HepG2 (cell line): ENCODE data around the gene DYNC1LI2. TPM values are rescaled to one million over a fixed set of nuclear protein-coding genes. Genes with fewer than 3 reads are reported as not detected.

Experiments used
- ATAC-seq: fragments of 200-7000 bp; cut with Tn5 transposase; 3 replicates; pipeline ENCODE4 v1.9.1; 2020; ENCODE audit warnings: mild to moderate bottlenecking, moderate library complexity
- BruUV-seq: library from RNA; stranded (reverse); fragments of 400-500 nt; replicated peaks from 2 replicates; lab custom pipeline; 2021; lab: Mats Ljungman, UMichigan
- CTCF ChIA-PET: fragments of 300-600 bp; formaldehyde crosslinking; extraction: SDS; loops from one replicate; lab custom pipeline; 2021; ENCODE audit warnings: low total read pairs, inconsistent platforms, low intra/inter-chr PET ratio; lab: Yijun Ruan, JAX
- POLR2A ChIA-PET: fragments of 350-600 bp; sonication (Branson Sonifier 250); formaldehyde crosslinking; loops from one replicate; lab custom pipeline; 2020; ENCODE audit warnings: antibody characterized with exemption, inconsistent platforms; lab: Yijun Ruan, JAX
- DNase-seq: peaks from one replicate; pipeline ENCODE4 v3.0.0-alpha.2; 2015; ENCODE audit warnings: low spot score
- FAIRE-seq: peaks from 3 replicates; lab custom pipeline; 2011; peaks lifted over from hg19 to GRCh38; lab: Jason Lieb, UNC
- H2AFZ ChIP-seq: one replicate; pipeline ENCODE4 v1.6.1; 2011; ENCODE audit warnings: low read length, inconsistent platforms
- H3K27ac ChIP-seq: fragments of 300-600 bp; 3 replicates; pipeline ENCODE4 v1.8.0; 2011; ENCODE audit warnings: mixed run types, mild to moderate bottlenecking, mixed read lengths, low read length, inconsistent platforms; ENCODE audit not compliant: insufficient read depth; ENCODE audit errors: extremely low read length
- H3K27me3 ChIP-seq, 2 experiments: fragments of 200-600 bp in 1 of 2; 2 replicates in 1 of 2; 3 replicates in 1 of 2; pipeline versions ENCODE4 v1.6.0 to v1.8.0; 2011; ENCODE audit warnings: low read length in 2 of 2, mild to moderate bottlenecking in 2 of 2, moderate library complexity in 2 of 2, inconsistent platforms in 1 of 2; ENCODE audit not compliant: insufficient read depth in 2 of 2, control insufficient read depth in 1 of 2
- H3K36me3 ChIP-seq, 2 experiments: fragments of 200-600 bp in 1 of 2; replicated peaks in 1 of 2; 2 replicates in 1 of 2; 3 replicates in 1 of 2; pipeline versions ENCODE4 v1.5.1 to v1.8.0; 2011; ENCODE audit warnings: low read length in 2 of 2, inconsistent platforms in 1 of 2; ENCODE audit not compliant: insufficient read depth in 2 of 2, control insufficient read depth in 1 of 2
- H3K4me1 ChIP-seq: 2 replicates; pipeline ENCODE4 v1.5.1; 2012; ENCODE audit warnings: low read length, inconsistent platforms; ENCODE audit not compliant: insufficient read depth
- H3K4me2 ChIP-seq: 2 replicates; pipeline ENCODE4 v1.6.0; 2011; ENCODE audit warnings: low read depth, low read length, inconsistent platforms
- H3K4me3 ChIP-seq, 3 experiments: fragments of 200-600 bp in 1 of 3; sonication (generic), shearing (Covaris generic) in 1 of 3; replicated peaks in 1 of 3; 2 replicates each; pipeline ENCODE4 v1.5.1; 2011 to 2016; ENCODE audit warnings: low read length in 3 of 3, inconsistent platforms in 2 of 3, low read depth in 2 of 3, mild to moderate bottlenecking in 2 of 3, control low read depth in 1 of 3, mixed read lengths in 1 of 3; ENCODE audit not compliant: insufficient read depth in 1 of 3
- H3K79me2 ChIP-seq: one replicate; pipeline ENCODE4 v1.6.1; 2011; ENCODE audit warnings: low read length, inconsistent platforms; ENCODE audit not compliant: insufficient read depth
- H3K9ac ChIP-seq: 2 replicates; pipeline ENCODE4 v1.6.0; 2011; ENCODE audit warnings: mild to moderate bottlenecking, low read depth, low read length, inconsistent platforms; ENCODE audit not compliant: insufficient read depth
- H3K9me3 ChIP-seq: 2 replicates; pipeline ENCODE4 v1.5.1; 2012; ENCODE audit warnings: mild to moderate bottlenecking, low read length
- H4K20me1 ChIP-seq: 2 replicates; pipeline ENCODE4 v1.6.0; 2011; ENCODE audit warnings: inconsistent platforms, mild to moderate bottlenecking, low read length, moderate library complexity; ENCODE audit not compliant: insufficient read depth
- ATF7 ChIP-seq, 2 experiments: fragments of 450-650 bp in 1 of 2; sonication (generic) in 1 of 2; formaldehyde crosslinking in 1 of 2; IDR thresholded peaks; 2 replicates each; pipeline versions ENCODE4 v1.4.0 to v1.6.1; 2016 to 2020; ENCODE audit warnings: antibody characterized with exemption in 1 of 2, mild to moderate bottlenecking in 1 of 2, missing genetic modification reagents in 1 of 2
- FIP1L1 ChIP-seq: fragments of 200-400 bp; formaldehyde crosslinking; IDR thresholded peaks from 2 replicates; pipeline ENCODE4 v1.6.1; 2018; ENCODE audit warnings: low read depth, mild to moderate bottlenecking, low read length, moderate library complexity, borderline replicate concordance; ENCODE audit not compliant: insufficient read depth
- HNF1B ChIP-seq: sonication (generic); formaldehyde crosslinking; IDR thresholded peaks from 2 replicates; pipeline ENCODE4 v1.5.1; 2020; ENCODE audit warnings: mild to moderate bottlenecking, moderate library complexity, missing genetic modification reagents
- NCOA1 ChIP-seq: sonication (generic); formaldehyde crosslinking; IDR thresholded peaks from 2 replicates; pipeline ENCODE4 v1.9.0; 2021; ENCODE audit warnings: missing genetic modification reagents
- NFATC3 ChIP-seq: sonication (generic); formaldehyde crosslinking; IDR thresholded peaks from 2 replicates; pipeline ENCODE4 v1.5.1; 2020; ENCODE audit warnings: mild to moderate bottlenecking, missing genetic modification reagents
- RBAK ChIP-seq: sonication (generic); formaldehyde crosslinking; IDR thresholded peaks from 2 replicates; pipeline ENCODE4 v1.5.1; 2020; ENCODE audit warnings: mild to moderate bottlenecking, missing genetic modification reagents
- RFX3 ChIP-seq: IDR thresholded peaks from 2 replicates; pipeline ENCODE4 v1.6.1; 2016; ENCODE audit warnings: missing biosample characterization, missing genetic modification reagents
- SP2 ChIP-seq: sonication (generic); formaldehyde crosslinking; IDR thresholded peaks from 2 replicates; pipeline ENCODE4 v1.5.1; 2020; ENCODE audit warnings: mild to moderate bottlenecking, missing genetic modification reagents
- SRF ChIP-seq: IDR thresholded peaks from 2 replicates; pipeline ENCODE4 v1.6.1; 2011; ENCODE audit warnings: mild to moderate bottlenecking, low read depth, low read length, moderate library complexity
- STAG1 ChIP-seq: sonication (generic); formaldehyde crosslinking; IDR thresholded peaks from 2 replicates; pipeline ENCODE4 v1.4.0; 2020; ENCODE audit warnings: missing genetic modification reagents
- TCF12 ChIP-seq, 2 experiments: fragments of 450-650 bp in 1 of 2; sonication (generic) in 1 of 2; formaldehyde crosslinking in 1 of 2; IDR thresholded peaks; 2 replicates each; pipeline versions ENCODE4 v1.6.1 to v1.8.0; 2017 to 2022; ENCODE audit warnings: antibody characterized with exemption in 1 of 2, mild to moderate bottlenecking in 1 of 2, missing genetic modification reagents in 1 of 2, moderate library complexity in 1 of 2
- TRIM24 ChIP-seq: sonication (generic); formaldehyde crosslinking; IDR thresholded peaks from 2 replicates; pipeline ENCODE4 v1.8.0; 2022; ENCODE audit warnings: mild to moderate bottlenecking, missing genetic modification reagents
- ZBTB14 ChIP-seq: sonication (generic); formaldehyde crosslinking; IDR thresholded peaks from 2 replicates; pipeline ENCODE4 v1.4.0; 2020; ENCODE audit warnings: missing genetic modification reagents
- ZNF451 ChIP-seq: sonication (generic); formaldehyde crosslinking; IDR thresholded peaks from 2 replicates; pipeline ENCODE4 v1.5.0; 2020; ENCODE audit warnings: mild to moderate bottlenecking, missing genetic modification reagents
- ZNF484 ChIP-seq: sonication (generic); formaldehyde crosslinking; IDR thresholded peaks from 2 replicates; pipeline ENCODE4 v1.5.1; 2020; ENCODE audit warnings: mild to moderate bottlenecking, low read depth, missing genetic modification reagents, borderline replicate concordance
- ZNF788 ChIP-seq: sonication (generic); formaldehyde crosslinking; IDR thresholded peaks from 2 replicates; pipeline ENCODE4 v1.5.0; 2020; ENCODE audit warnings: mild to moderate bottlenecking, missing genetic modification reagents, borderline replicate concordance
- WGBS: methylation state at CpG from one replicate; pipeline ENCODE4 v1.1.6; 2017; ENCODE audit warnings: low lambda C conversion rate; 5-methylcytosine and 5-hydroxymethylcytosine counted together
- in situ Hi-C: cut with HindIII; loops from 2 replicates; pipeline ENCODE4 v1.10.0; 2017; ENCODE audit warnings: low pct_unique_long_range_greater_than_20kb; ENCODE audit not compliant: extremely low pct_ligation_motif_present
- intact Hi-C: fragments of 100-400 bp; cut with micrococcal nuclease; formaldehyde crosslinking; loops from one replicate; pipeline ENCODE4 v1.10.0; 2022; ENCODE audit not compliant: unreplicated experiment
- polyA plus RNA-seq, 8 experiments: library from polyadenylated mRNA; depleted of rRNA in 3 of 8; stranded (reverse) in 7 of 8; unstranded in 1 of 8; fragments of >200 nt; fragmentation: Illumina TruSeq in 4 of 8; extraction: Trizol in 4 of 8; gene quantifications; 2 replicates each; pipeline versions ENCODE4 v1.2.1 to v1.2.3, GENCODE V29; 2011 to 2016; ENCODE audit warnings: low read depth in 4 of 8, missing spikeins in 1 of 8, mixed read lengths in 1 of 8; ENCODE audit not compliant: insufficient read depth in 1 of 8
- total RNA-seq, 5 experiments: library from RNA; depleted of rRNA; stranded (reverse); fragments of >200 nt; fragmentation: Illumina TruSeq; extraction: Trizol; gene quantifications; 2 replicates each; pipeline ENCODE4 v1.2.3, GENCODE V29; 2016; ENCODE audit warnings: low read depth in 1 of 5
- TF ChIP-seq, protein P1 (sequence below): sonication (generic); formaldehyde crosslinking; IDR thresholded peaks from 2 replicates; pipeline ENCODE4 v1.5.0; 2020; ENCODE audit warnings: mild to moderate bottlenecking, missing genetic modification reagents, borderline replicate concordance
- TF ChIP-seq, protein P2 (sequence below): sonication (generic); formaldehyde crosslinking; IDR thresholded peaks from 2 replicates; pipeline ENCODE4 v1.4.0; 2020; ENCODE audit warnings: missing genetic modification reagents

Gene DYNC1LI2
- total and polyA plus RNA-seq, 2 of the 13 experiments (the other 11 are each of a cell fraction or from before 2014, with no cell fraction given) = 65.5 to 135 TPM

- TF ChIP-seq TCF12 (IDR thresholded peaks at IDR 0.05) = no peak
- TF ChIP-seq TCF12 (CRISPR knock-in tag; IDR thresholded peaks at IDR 0.05) = no peak
- no peak for TF ChIP-seq STAG1
- TF ChIP-seq TRIM24 = no peak
- no peak for TF ChIP-seq ZBTB14
These were observed 50.4 kb downstream of the DYNC1LI2 start (continued) for GRCh38 chr16:66701026-66701425.

DNA sequence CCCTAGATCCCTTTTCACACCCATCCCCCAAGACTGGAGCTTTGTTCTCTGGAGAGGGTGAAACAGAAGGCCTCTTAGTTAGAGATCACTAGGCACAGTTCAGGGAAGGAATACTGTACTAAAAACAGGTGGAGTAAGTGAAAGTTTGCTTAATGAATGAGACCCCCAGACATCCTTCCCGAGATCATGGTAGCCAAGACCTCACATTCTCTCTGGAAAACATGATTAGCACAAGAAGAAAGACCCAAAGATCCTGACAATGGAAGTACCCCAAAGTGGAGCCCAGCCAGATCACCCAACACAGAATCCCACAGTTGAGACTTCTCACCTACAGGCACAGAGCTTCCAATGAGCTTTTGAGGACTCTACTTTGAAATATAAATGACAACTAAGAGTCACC, 51.5 kb downstream of the DYNC1LI2 start:
- in situ Hi-C loops (no loop called here), intact Hi-C loops (no loop called here)
- 5% methylated on average over 1 of the region's 1 CpG for WGBS
- H3K9me3 ChIP-seq = no peaks in the 10 kb centered on the region
- ATAC-seq = no peak
- no peak for DNase-seq
- H4K20me1 ChIP-seq = no peaks in the 10 kb centered on the region
- ChIA-PET CTCF (no interaction called here), POLR2A (no interaction called here)
- no peak overlapping the region for H3K4me3 ChIP-seq
- H3K36me3 ChIP-seq = no peaks in the 10 kb centered on the region
- H3K4me1 ChIP-seq = peaks cover 34% of the 10 kb centered on the region
- H3K4me2 ChIP-seq = no peak overlapping the region
- no peak overlapping the region for H3K27ac ChIP-seq
- H3K79me2 ChIP-seq = peaks cover 9% of the 10 kb centered on the region
- FAIRE-seq = no peak
- H3K9ac ChIP-seq = no peak overlapping the region
- peaks cover 0 to 14% of the 10 kb centered on the region in 2 experiments; a peak in 2 of 5 replicates for H3K27me3 ChIP-seq
- no peak overlapping the region for H2AFZ ChIP-seq
- no TSS peak for BruUV-seq
- TF ChIP-seq SRF (no peak), FIP1L1 (no peak), SP2 (CRISPR knock-in tag) (no peak), RFX3 (CRISPR knock-in tag) (no peak), ZNF451 (CRISPR knock-in tag) (no peak), ZNF484 (no peak), NFATC3 (CRISPR knock-in tag) (no peak), RBAK (CRISPR knock-in tag) (no peak), ZNF788 (CRISPR knock-in tag) (no peak), NCOA1 (CRISPR knock-in tag) (no peak), HNF1B (CRISPR knock-in tag) (no peak), ATF7 (IDR thresholded peaks at IDR 0.05) (no peak), ATF7 (CRISPR knock-in tag; IDR thresholded peaks at IDR 0.05) (no peak)
- TF ChIP-seq, protein P1, sequence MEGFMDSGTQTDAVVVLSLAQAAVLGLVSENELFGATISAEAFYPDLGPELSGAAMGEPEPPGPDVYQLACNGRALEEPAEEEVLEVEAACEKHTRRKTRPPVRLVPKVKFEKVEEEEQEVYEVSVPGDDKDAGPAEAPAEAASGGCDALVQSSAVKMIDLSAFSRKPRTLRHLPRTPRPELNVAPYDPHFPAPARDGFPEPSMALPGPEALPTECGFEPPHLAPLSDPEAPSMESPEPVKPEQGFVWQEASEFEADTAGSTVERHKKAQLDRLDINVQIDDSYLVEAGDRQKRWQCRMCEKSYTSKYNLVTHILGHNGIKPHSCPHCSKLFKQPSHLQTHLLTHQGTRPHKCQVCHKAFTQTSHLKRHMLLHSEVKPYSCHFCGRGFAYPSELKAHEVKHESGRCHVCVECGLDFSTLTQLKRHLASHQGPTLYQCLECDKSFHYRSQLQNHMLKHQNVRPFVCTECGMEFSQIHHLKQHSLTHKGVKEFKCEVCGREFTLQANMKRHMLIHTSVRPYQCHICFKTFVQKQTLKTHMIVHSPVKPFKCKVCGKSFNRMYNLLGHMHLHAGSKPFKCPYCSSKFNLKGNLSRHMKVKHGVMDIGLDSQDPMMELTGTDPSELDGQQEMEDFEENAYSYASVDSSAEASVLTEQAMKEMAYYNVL (CRISPR knock-in tag) = no peak
- TF ChIP-seq, protein P2, sequence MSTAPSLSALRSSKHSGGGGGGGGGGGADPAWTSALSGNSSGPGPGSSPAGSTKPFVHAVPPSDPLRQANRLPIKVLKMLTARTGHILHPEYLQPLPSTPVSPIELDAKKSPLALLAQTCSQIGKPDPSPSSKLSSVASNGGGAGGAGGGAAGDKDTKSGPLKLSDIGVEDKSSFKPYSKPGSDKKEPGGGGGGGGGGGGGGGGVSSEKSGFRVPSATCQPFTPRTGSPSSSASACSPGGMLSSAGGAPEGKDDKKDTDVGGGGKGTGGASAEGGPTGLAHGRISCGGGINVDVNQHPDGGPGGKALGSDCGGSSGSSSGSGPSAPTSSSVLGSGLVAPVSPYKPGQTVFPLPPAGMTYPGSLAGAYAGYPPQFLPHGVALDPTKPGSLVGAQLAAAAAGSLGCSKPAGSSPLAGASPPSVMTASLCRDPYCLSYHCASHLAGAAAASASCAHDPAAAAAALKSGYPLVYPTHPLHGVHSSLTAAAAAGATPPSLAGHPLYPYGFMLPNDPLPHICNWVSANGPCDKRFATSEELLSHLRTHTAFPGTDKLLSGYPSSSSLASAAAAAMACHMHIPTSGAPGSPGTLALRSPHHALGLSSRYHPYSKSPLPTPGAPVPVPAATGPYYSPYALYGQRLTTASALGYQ (CRISPR knock-in tag) = no peak
